PC-9 (cell line): Measurements from ENCODE around the gene HMX3.

ENCODE experiments used
- CTCF ChIP-seq: fragments of 200-600 bp; sonication (generic); conservative IDR thresholded peaks from 2 replicates; pipeline ENCODE4 v1.6.1; 2017; ENCODE audit warnings: mixed run types, antibody characterized with exemption, mild to moderate bottlenecking, moderate library complexity
- EZH2 ChIP-seq: fragments of 200-600 bp; sonication (generic); IDR thresholded peaks from 2 replicates; pipeline ENCODE4 v1.8.0; 2017; ENCODE audit warnings: antibody characterized with exemption, low read depth

- TF ChIP-seq CTCF (no peak), EZH2 (no peak)
Observed at GRCh38 chr10:123093489-123093888, 42.3 kb upstream of the HMX3 start.
